ENCODE measurements around the gene TAF4. TPM values are rescaled to one million over a fixed set of nuclear protein-coding genes. Genes with fewer than 3 reads are reported as not detected.

TAF4 gene
- total RNA-seq, 1 donor from 2014 or later = 9.6 TPM

- H3K27ac ChIP-seq = no peak overlapping the region
- DNase-seq (ENCODE audit: extremely low spot score in 2 of 2) = no peak
- no peaks in the 10 kb centered on the region for H3K27me3 ChIP-seq
- TF ChIP-seq POLR2AphosphoS5 (IDR thresholded peaks at IDR 0.05; ENCODE audit: insufficient read depth in 1 of 2, low read depth in 1 of 2) (no peak), POLR2A (IDR thresholded peaks at IDR 0.05) (no peak)
- TF ChIP-seq, protein P1, sequence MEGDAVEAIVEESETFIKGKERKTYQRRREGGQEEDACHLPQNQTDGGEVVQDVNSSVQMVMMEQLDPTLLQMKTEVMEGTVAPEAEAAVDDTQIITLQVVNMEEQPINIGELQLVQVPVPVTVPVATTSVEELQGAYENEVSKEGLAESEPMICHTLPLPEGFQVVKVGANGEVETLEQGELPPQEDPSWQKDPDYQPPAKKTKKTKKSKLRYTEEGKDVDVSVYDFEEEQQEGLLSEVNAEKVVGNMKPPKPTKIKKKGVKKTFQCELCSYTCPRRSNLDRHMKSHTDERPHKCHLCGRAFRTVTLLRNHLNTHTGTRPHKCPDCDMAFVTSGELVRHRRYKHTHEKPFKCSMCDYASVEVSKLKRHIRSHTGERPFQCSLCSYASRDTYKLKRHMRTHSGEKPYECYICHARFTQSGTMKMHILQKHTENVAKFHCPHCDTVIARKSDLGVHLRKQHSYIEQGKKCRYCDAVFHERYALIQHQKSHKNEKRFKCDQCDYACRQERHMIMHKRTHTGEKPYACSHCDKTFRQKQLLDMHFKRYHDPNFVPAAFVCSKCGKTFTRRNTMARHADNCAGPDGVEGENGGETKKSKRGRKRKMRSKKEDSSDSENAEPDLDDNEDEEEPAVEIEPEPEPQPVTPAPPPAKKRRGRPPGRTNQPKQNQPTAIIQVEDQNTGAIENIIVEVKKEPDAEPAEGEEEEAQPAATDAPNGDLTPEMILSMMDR (IDR thresholded peaks at IDR 0.05) = no peak
- H3K9me3 ChIP-seq = no peaks in the 10 kb centered on the region
- no peak overlapping the region for H3K4me3 ChIP-seq
- intact Hi-C loops (cut with DNase I) = no loop called here
- H3K36me3 ChIP-seq = peaks cover 0 to 73% of the 10 kb centered on the region in 2 donors
- peaks cover 5% of the 10 kb centered on the region for H3K4me1 ChIP-seq
Measured at GRCh38 chr20:62008643-62009183, 57.0 kb downstream of the TAF4 start.

DNA sequence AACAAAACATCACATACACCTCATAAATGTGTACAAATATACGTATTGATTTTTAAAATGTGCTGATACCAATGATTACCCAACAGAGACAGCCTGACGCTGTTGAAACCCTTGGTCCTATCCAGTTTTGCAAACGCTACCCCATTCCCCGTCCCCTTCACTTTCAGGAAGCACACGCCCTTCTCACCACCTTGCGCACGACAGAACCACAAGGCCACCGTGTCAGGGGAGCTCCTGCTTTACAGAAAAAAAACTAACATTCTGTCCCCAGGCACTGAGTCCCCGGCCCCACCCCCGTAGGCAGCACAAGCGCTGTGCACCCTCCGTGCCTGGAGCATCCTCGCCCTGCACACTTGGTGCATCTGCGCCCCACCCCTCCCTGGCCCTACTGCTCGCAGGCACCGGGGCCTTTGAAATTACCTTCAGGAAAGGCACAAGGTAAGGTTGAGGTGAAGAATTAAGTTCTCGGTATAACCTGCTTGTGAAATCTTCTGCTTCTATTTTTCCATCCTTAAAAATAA lies 58.5 kb downstream of the TAF4 start:
- no peak overlapping the region for H3K4me3 ChIP-seq
- H3K36me3 ChIP-seq = peaks cover 0 to 79% of the 10 kb centered on the region in 2 donors
- peaks cover 5% of the 10 kb centered on the region for H3K4me1 ChIP-seq
- intact Hi-C loops (cut with DNase I) = no loop called here
- H3K9me3 ChIP-seq = no peaks in the 10 kb centered on the region
- DNase-seq (ENCODE audit: extremely low spot score in 2 of 2) = no peak
- no peaks in the 10 kb centered on the region for H3K27me3 ChIP-seq
- TF ChIP-seq, protein P1 (IDR thresholded peaks at IDR 0.05) = no peak
- TF ChIP-seq POLR2AphosphoS5 (IDR thresholded peaks at IDR 0.05; ENCODE audit: insufficient read depth in 1 of 2, low read depth in 1 of 2) (no peak), POLR2A (IDR thresholded peaks at IDR 0.05) (no peak)
- no peak overlapping the region for H3K27ac ChIP-seq

- Histone ChIP-seq H3K36me3 (peaks cover 0 to 78% of the 10 kb centered on the region in 2 donors), H3K4me1 (peaks cover 5% of the 10 kb centered on the region), H3K27ac (no peak overlapping the region), H3K4me3 (no peak overlapping the region), H3K9me3 (no peaks in the 10 kb centered on the region), H3K27me3 (no peaks in the 10 kb centered on the region)
- intact Hi-C loops (cut with DNase I) = no loop called here
- DNase-seq (ENCODE audit: extremely low spot score in 2 of 2) = no peak
- TF ChIP-seq POLR2AphosphoS5 (IDR thresholded peaks at IDR 0.05; ENCODE audit: insufficient read depth in 1 of 2, low read depth in 1 of 2) (no peak), POLR2A (IDR thresholded peaks at IDR 0.05) (no peak)
- TF ChIP-seq, protein P1 (IDR thresholded peaks at IDR 0.05) = no peak
Measured at GRCh38 chr20:62006482-62006881, 59.2 kb downstream of the TAF4 start.

GRCh38 chr20:62004614-62005013 lies 61.1 kb downstream of the TAF4 start:
- no peaks in the 10 kb centered on the region for H3K9me3 ChIP-seq
- no peak for DNase-seq (ENCODE audit: extremely low spot score in 2 of 2)
- TF ChIP-seq, protein P1 (IDR thresholded peaks at IDR 0.05) = no peak
- TF ChIP-seq POLR2A (IDR thresholded peaks at IDR 0.05) (no peak), POLR2AphosphoS5 (IDR thresholded peaks at IDR 0.05; ENCODE audit: insufficient read depth in 1 of 2, low read depth in 1 of 2) (no peak)
- H3K4me3 ChIP-seq = no peak overlapping the region
- intact Hi-C loops (cut with DNase I) = no loop called here
- no peak overlapping the region for H3K27ac ChIP-seq
- H3K4me1 ChIP-seq = no peaks in the 10 kb centered on the region
- peaks cover 3 to 89% of the 10 kb centered on the region in 2 donors for H3K36me3 ChIP-seq
- H3K27me3 ChIP-seq = no peaks in the 10 kb centered on the region

Data from vagina (tissue), 2 donors.